Myocyte (in vitro differentiated cells): ENCODE data around the gene RPS26. TPM values are rescaled to one million over a fixed set of nuclear protein-coding genes. Genes with fewer than 3 reads are reported as not detected.
"Not testable (repeated sequence)": the region's sequence is repeated elsewhere in the genome, so short reads cannot be mapped to it uniquely, and the experiment has no call there.

Source experiments
- DNase-seq: peaks from one replicate; pipeline ENCODE4 v3.0.0-alpha.2; 2012; ENCODE audit warnings: low read depth
- total RNA-seq: library from RNA; depleted of rRNA; stranded (reverse); fragments of >200 nt; gene quantifications from 2 replicates; pipeline ENCODE4 v1.2.3, GENCODE V29; 2014

The RPS26 gene
- total RNA-seq, 1 donor from 2014 or later = 1,430 TPM

- DNase-seq = no peak
These were observed 21.1 kb upstream of the RPS26 start, which contains the start of gene IKZF4 for GRCh38 chr12:56020423-56021184. IKZF4 (plus strand) TSS chr12:56021043; CDS start chr12:56021494, 451 bp downstream.

- no peak for DNase-seq
These were observed 19.7 kb upstream of the RPS26 start for GRCh38 chr12:56021889-56022497.

GRCh38 chr12:56028511-56029165 lies 13.1 kb upstream of the RPS26 start:
- DNase-seq = no peak

- peak; percentile 41 for DNase-seq
These were observed 12.6 kb upstream of the RPS26 start for GRCh38 chr12:56029166-56029519.

GRCh38 chr12:56029666-56030293 lies 11.9 kb upstream of the RPS26 start:
- peak; percentile 63 for DNase-seq

- no peak for DNase-seq
These were observed 9.7 kb upstream of the RPS26 start for GRCh38 chr12:56031987-56032386.

- no peak for DNase-seq
These were observed 7.0 kb upstream of the RPS26 start for GRCh38 chr12:56034586-56035332.

- no peak for DNase-seq
These were observed 4.6 kb upstream of the RPS26 start for GRCh38 chr12:56037161-56037560.

- no peak for DNase-seq
These were observed 3.6 kb upstream of the RPS26 start for GRCh38 chr12:56038022-56038655.

- DNase-seq = no peak
These were observed 1.6 kb upstream of the RPS26 start for GRCh38 chr12:56040151-56040550.

- DNase-seq = no peak
These were observed 661 bp upstream of the RPS26 start for GRCh38 chr12:56040963-56041551.

- DNase-seq = not testable (repeated sequence)
These were observed 704 bp downstream of the RPS26 start for GRCh38 chr12:56042430-56042813.

- DNase-seq = no peak
These were observed 1.1 kb downstream of the RPS26 start for GRCh38 chr12:56042843-56043242.

GRCh38 chr12:56046027-56046780 lies 4.5 kb downstream of the RPS26 start:
- no peak for DNase-seq

- DNase-seq = no peak
These were observed 11.7 kb downstream of the RPS26 start for GRCh38 chr12:56053407-56053893.

- DNase-seq = not testable (repeated sequence)
These were observed 18.2 kb downstream of the RPS26 start for GRCh38 chr12:56059964-56060363.

GRCh38 chr12:56061982-56062381 lies 20.3 kb downstream of the RPS26 start:
- DNase-seq = no peak

GRCh38 chr12:56062996-56063395 lies 21.3 kb downstream of the RPS26 start:
- no peak for DNase-seq

- no peak for DNase-seq
These were observed 29.9 kb downstream of the RPS26 start for GRCh38 chr12:56071648-56072047.
